Brain microvascular endothelial cell (primary cell): ENCODE results near the gene LRRC7.
A peak's percentile ranks its signal among the peaks of the same experiment; 100 is the strongest.

Source experiments
- DNase-seq: peaks from one replicate; pipeline ENCODE4 v3.0.0-alpha.2; 2020
- H3K27ac ChIP-seq: fragments of 250-450 bp; sonication (Bioruptor Pico); 2 replicates; pipeline ENCODE4 v1.5.1; 2020; ENCODE audit warnings: mild to moderate bottlenecking, moderate library complexity
- H3K27me3 ChIP-seq: fragments of 250-450 bp; sonication (Bioruptor Pico); replicated peaks from 2 replicates; pipeline ENCODE4 v1.5.1; 2020; ENCODE audit warnings: mild to moderate bottlenecking
- H3K36me3 ChIP-seq: fragments of 250-450 bp; sonication (Bioruptor Pico); replicated peaks from 2 replicates; pipeline ENCODE4 v1.5.1; 2020; ENCODE audit warnings: mild to moderate bottlenecking
- H3K4me3 ChIP-seq: 2 replicates; pipeline ENCODE4 v1.5.1; 2011; ENCODE audit warnings: low read depth, mild to moderate bottlenecking, control low read depth, low read length, moderate library complexity
- CTCF ChIP-seq: IDR thresholded peaks from 2 replicates; pipeline ENCODE4 v1.5.1; 2011; ENCODE audit warnings: low read depth, mild to moderate bottlenecking, moderate library complexity, low read length, control low read depth, inconsistent platforms; ENCODE audit errors: missing control alignments
- in situ Hi-C: cut with HindIII; loops from 2 replicates; pipeline ENCODE4 v1.10.0; 2017; ENCODE audit warnings: low sequenced_read_pairs, low pct_ligation_motif_present

Gene LRRC7

GRCh38 chr1:69728206-69728605 lies 160.5 kb downstream of the LRRC7 start:
- in situ Hi-C loops, result no loop called here
- no peak for DNase-seq
- Histone ChIP-seq H3K27me3 (no peaks in the 10 kb centered on the region), H3K4me3 (no peak overlapping the region), H3K27ac (no peak overlapping the region), H3K36me3 (no peaks in the 10 kb centered on the region)
- TF ChIP-seq CTCF, result no peak

- H3K4me3 ChIP-seq, result no peak overlapping the region
- in situ Hi-C loops, result no loop called here
- H3K27me3 ChIP-seq, result no peaks in the 10 kb centered on the region
- no peak for DNase-seq
- no peak overlapping the region for H3K27ac ChIP-seq
- no peak for TF ChIP-seq CTCF
- H3K36me3 ChIP-seq, result no peaks in the 10 kb centered on the region
These were observed 165.3 kb downstream of the LRRC7 start for GRCh38 chr1:69733061-69733460.

GRCh38 chr1:69737527-69738185 lies 169.9 kb downstream of the LRRC7 start:
- peak; percentile 78 for DNase-seq
- TF ChIP-seq CTCF, result peak; percentile 71
- no peaks in the 10 kb centered on the region for H3K27me3 ChIP-seq
- no peak overlapping the region for H3K4me3 ChIP-seq
- no peak overlapping the region for H3K27ac ChIP-seq
- no peaks in the 10 kb centered on the region for H3K36me3 ChIP-seq
- in situ Hi-C loops, result no loop called here

GRCh38 chr1:69738458-69739250 lies 170.9 kb downstream of the LRRC7 start:
- no peaks in the 10 kb centered on the region for H3K27me3 ChIP-seq
- DNase-seq, result peak; percentile 14
- no peaks in the 10 kb centered on the region for H3K36me3 ChIP-seq
- TF ChIP-seq CTCF, result no peak
- no peak overlapping the region for H3K4me3 ChIP-seq
- in situ Hi-C loops, result no loop called here
- no peak overlapping the region for H3K27ac ChIP-seq

GRCh38 chr1:69739251-69739605 lies 171.5 kb downstream of the LRRC7 start:
- Histone ChIP-seq H3K27ac (no peak overlapping the region), H3K36me3 (no peaks in the 10 kb centered on the region), H3K27me3 (no peaks in the 10 kb centered on the region), H3K4me3 (no peak overlapping the region)
- DNase-seq, result no peak
- in situ Hi-C loops, result no loop called here
- TF ChIP-seq CTCF, result no peak
